Neural cell (in vitro differentiated cells): Measurements from ENCODE around the gene ELOVL7.

Experiments
- EP300 ChIP-seq: fragments of 450-650 bp; conservative IDR thresholded peaks from 2 replicates; pipeline ENCODE4 v1.6.1; 2014; ENCODE audit warnings: antibody characterized with exemption, mild to moderate bottlenecking, moderate library complexity; ENCODE audit not compliant: poor library complexity, severe bottlenecking
- EZH2 ChIP-seq: fragments of 200-600, 300-800 bp; shearing (Covaris generic), sonication (generic); IDR thresholded peaks from 2 replicates; pipeline ENCODE4 v1.6.1; 2014; ENCODE audit warnings: antibody characterized with exemption, low read length, borderline replicate concordance, mild to moderate bottlenecking; ENCODE audit not compliant: insufficient read depth, poor library complexity, severe bottlenecking
- MXI1 ChIP-seq: fragments of 450-650 bp; conservative IDR thresholded peaks from 2 replicates; pipeline ENCODE4 v1.6.1; 2014; ENCODE audit warnings: antibody characterized with exemption, mild to moderate bottlenecking; ENCODE audit not compliant: poor library complexity, severe bottlenecking
- POLR2AphosphoS5 ChIP-seq: IDR thresholded peaks from 2 replicates; pipeline ENCODE4 v1.6.1; 2012
- SMC3 ChIP-seq: fragments of 450-650 bp; conservative IDR thresholded peaks from 2 replicates; pipeline ENCODE4 v1.6.1; 2014; ENCODE audit warnings: antibody characterized with exemption, mild to moderate bottlenecking, moderate library complexity; ENCODE audit not compliant: poor library complexity
- TF ChIP-seq, protein P1 (sequence below): IDR thresholded peaks from 2 replicates; pipeline ENCODE4 v1.6.1; 2012; ENCODE audit warnings: borderline replicate concordance
- TF ChIP-seq, protein P2 (sequence below): fragments of 450-650 bp; IDR thresholded peaks from 2 replicates; pipeline ENCODE4 v1.5.1; 2014; ENCODE audit warnings: antibody characterized with exemption, mild to moderate bottlenecking, moderate library complexity; ENCODE audit not compliant: poor library complexity, severe bottlenecking

DNA sequence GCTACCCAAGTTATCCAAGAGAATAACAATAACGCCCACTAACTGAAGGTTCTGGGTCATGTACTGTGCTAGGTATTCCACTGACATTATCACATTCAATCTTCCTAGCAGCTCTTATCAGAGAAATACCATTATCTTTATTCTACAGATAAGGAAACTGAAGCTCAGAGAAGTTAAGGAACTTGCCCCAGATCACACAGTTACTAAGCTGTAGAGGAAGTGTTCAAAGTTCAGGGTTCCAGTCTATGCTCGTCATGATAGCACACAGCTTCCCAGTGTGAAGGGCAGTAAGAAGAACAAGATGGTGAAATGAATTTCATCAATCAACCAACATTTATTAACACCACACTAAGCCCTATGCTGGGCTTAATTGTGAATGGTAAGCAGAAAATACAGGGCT, 29.6 kb downstream of the ELOVL7 start:
- TF ChIP-seq EZH2 (no peak), POLR2AphosphoS5 (no peak), EP300 (no peak), MXI1 (no peak), SMC3 (no peak)
- TF ChIP-seq, protein P1, sequence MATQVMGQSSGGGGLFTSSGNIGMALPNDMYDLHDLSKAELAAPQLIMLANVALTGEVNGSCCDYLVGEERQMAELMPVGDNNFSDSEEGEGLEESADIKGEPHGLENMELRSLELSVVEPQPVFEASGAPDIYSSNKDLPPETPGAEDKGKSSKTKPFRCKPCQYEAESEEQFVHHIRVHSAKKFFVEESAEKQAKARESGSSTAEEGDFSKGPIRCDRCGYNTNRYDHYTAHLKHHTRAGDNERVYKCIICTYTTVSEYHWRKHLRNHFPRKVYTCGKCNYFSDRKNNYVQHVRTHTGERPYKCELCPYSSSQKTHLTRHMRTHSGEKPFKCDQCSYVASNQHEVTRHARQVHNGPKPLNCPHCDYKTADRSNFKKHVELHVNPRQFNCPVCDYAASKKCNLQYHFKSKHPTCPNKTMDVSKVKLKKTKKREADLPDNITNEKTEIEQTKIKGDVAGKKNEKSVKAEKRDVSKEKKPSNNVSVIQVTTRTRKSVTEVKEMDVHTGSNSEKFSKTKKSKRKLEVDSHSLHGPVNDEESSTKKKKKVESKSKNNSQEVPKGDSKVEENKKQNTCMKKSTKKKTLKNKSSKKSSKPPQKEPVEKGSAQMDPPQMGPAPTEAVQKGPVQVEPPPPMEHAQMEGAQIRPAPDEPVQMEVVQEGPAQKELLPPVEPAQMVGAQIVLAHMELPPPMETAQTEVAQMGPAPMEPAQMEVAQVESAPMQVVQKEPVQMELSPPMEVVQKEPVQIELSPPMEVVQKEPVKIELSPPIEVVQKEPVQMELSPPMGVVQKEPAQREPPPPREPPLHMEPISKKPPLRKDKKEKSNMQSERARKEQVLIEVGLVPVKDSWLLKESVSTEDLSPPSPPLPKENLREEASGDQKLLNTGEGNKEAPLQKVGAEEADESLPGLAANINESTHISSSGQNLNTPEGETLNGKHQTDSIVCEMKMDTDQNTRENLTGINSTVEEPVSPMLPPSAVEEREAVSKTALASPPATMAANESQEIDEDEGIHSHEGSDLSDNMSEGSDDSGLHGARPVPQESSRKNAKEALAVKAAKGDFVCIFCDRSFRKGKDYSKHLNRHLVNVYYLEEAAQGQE = no peak
- TF ChIP-seq, protein P2, sequence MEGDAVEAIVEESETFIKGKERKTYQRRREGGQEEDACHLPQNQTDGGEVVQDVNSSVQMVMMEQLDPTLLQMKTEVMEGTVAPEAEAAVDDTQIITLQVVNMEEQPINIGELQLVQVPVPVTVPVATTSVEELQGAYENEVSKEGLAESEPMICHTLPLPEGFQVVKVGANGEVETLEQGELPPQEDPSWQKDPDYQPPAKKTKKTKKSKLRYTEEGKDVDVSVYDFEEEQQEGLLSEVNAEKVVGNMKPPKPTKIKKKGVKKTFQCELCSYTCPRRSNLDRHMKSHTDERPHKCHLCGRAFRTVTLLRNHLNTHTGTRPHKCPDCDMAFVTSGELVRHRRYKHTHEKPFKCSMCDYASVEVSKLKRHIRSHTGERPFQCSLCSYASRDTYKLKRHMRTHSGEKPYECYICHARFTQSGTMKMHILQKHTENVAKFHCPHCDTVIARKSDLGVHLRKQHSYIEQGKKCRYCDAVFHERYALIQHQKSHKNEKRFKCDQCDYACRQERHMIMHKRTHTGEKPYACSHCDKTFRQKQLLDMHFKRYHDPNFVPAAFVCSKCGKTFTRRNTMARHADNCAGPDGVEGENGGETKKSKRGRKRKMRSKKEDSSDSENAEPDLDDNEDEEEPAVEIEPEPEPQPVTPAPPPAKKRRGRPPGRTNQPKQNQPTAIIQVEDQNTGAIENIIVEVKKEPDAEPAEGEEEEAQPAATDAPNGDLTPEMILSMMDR = no peak
